ENCODE results near the gene C19orf25. TPM values are rescaled to one million over a fixed set of nuclear protein-coding genes. Genes with fewer than 3 reads are reported as not detected.

Gene C19orf25
- total and polyA plus RNA-seq, 8 donors = 17.7 to 32.2 (median 24.7) TPM

DNA sequence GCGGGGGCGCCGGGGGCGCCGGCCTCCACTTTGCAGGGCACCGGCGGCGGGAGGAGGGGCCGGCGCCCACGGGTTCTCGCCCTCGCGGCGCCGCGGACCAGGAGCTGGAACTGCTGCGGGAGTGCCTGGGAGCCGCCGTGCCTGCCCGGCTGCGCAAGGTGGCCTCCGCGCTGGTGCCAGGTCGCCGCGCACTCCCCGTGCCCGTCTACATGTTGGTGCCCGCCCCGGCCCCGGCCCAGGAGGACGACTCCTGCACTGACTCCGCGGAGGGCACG lies 11.9 kb downstream of the C19orf25 start:
- no peaks in the 10 kb centered on the region for H3K9me3 ChIP-seq
- intact Hi-C loops (cut with DNase I) = no loop called here
- H3K27ac ChIP-seq = no peak overlapping the region
- H3K36me3 ChIP-seq = no peaks in the 10 kb centered on the region
- H3K4me3 ChIP-seq = no peak overlapping the region
- DNase-seq (no peak), ATAC-seq (no peak)
- TF ChIP-seq CTCF (IDR thresholded peaks at IDR 0.05) = no peak
- H3K4me1 ChIP-seq = peaks cover 32 to 72% of the 10 kb centered on the region in 2 donors
- H3K27me3 ChIP-seq = peaks cover 73 to 83% of the 10 kb centered on the region in 2 donors

GRCh38 chr19:1466461-1467214 lies 12.4 kb downstream of the C19orf25 start:
- intact Hi-C loops (cut with DNase I) = no loop called here
- TF ChIP-seq CTCF (IDR thresholded peaks at IDR 0.05) = no peak

GRCh38 chr19:1466018-1466460 lies 13.0 kb downstream of the C19orf25 start:
- Histone ChIP-seq H3K4me3 (no peak overlapping the region), H3K9me3 (no peaks in the 10 kb centered on the region), H3K27ac (no peak overlapping the region), H3K27me3 (peaks cover 62 to 72% of the 10 kb centered on the region in 2 donors), H3K36me3 (peaks cover 0 to 2% of the 10 kb centered on the region in 2 donors), H3K4me1 (peaks cover 27 to 61% of the 10 kb centered on the region in 2 donors)
- intact Hi-C loops (cut with DNase I) = no loop called here
- ATAC-seq (no peak), DNase-seq (no peak)
- TF ChIP-seq CTCF (IDR thresholded peaks at IDR 0.05) = no peak

More at GRCh38 chr19:1466461-1467214, 12.4 kb downstream of the C19orf25 start:
- DNase-seq (peak in 1 of 4 donors; percentile 47), ATAC-seq (no peak)
- Histone ChIP-seq H3K4me3 (no peak overlapping the region), H3K27ac (no peak overlapping the region), H3K36me3 (no peaks in the 10 kb centered on the region), H3K9me3 (no peaks in the 10 kb centered on the region), H3K4me1 (peaks cover 32 to 67% of the 10 kb centered on the region in 2 donors), H3K27me3 (peaks cover 68 to 78% of the 10 kb centered on the region in 2 donors)

GRCh38 chr19:1465191-1466016 lies 13.6 kb downstream of the C19orf25 start:
- peak; percentile 79 for ATAC-seq
- DNase-seq = peak in 1 of 4 donors; percentile 85
- Histone ChIP-seq H3K36me3 (peaks cover 0 to 8% of the 10 kb centered on the region in 2 donors), H3K4me3 (no peak overlapping the region), H3K27me3 (peaks cover 55 to 66% of the 10 kb centered on the region in 2 donors), H3K9me3 (no peaks in the 10 kb centered on the region), H3K27ac (no peak overlapping the region), H3K4me1 (peaks cover 21 to 55% of the 10 kb centered on the region in 2 donors)
- intact Hi-C loops (cut with DNase I) = no loop called here
- peak; percentile 29 to 60 for TF ChIP-seq CTCF (IDR thresholded peaks at IDR 0.05)

DNA sequence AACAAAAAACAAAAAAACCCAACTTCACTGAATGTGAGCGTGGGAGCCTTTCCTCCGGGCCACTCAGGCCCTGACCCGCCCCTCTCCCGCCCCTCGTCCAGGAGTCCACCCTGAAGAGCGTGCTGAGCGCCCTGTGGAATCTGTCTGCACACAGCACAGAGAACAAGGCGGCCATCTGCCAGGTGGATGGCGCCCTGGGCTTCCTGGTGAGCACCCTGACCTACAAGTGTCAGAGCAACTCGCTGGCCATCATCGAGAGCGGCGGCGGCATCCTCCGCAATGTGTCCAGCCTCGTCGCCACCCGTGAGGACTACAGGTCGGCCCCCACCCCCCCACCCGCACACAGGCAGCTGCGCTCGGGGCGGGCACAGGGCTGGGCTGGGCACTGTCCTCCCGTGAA lies 17.2 kb downstream of the C19orf25 start:
- ATAC-seq (no peak), DNase-seq (peak in 1 of 4 donors; percentile 80)
- peaks cover 36 to 57% of the 10 kb centered on the region in 2 donors for H3K27me3 ChIP-seq
- no peaks in the 10 kb centered on the region for H3K9me3 ChIP-seq
- H3K4me3 ChIP-seq = no peak overlapping the region
- no peak overlapping the region for H3K27ac ChIP-seq
- peaks cover 0 to 14% of the 10 kb centered on the region in 2 donors for H3K36me3 ChIP-seq
- H3K4me1 ChIP-seq = peaks cover 0 to 20% of the 10 kb centered on the region in 2 donors
- intact Hi-C loops (cut with DNase I) = no loop called here
- TF ChIP-seq CTCF (IDR thresholded peaks at IDR 0.05) = no peak

Data from left lung (tissue), 10 donors.